ENCODE data around the gene CEP170.

DNA sequence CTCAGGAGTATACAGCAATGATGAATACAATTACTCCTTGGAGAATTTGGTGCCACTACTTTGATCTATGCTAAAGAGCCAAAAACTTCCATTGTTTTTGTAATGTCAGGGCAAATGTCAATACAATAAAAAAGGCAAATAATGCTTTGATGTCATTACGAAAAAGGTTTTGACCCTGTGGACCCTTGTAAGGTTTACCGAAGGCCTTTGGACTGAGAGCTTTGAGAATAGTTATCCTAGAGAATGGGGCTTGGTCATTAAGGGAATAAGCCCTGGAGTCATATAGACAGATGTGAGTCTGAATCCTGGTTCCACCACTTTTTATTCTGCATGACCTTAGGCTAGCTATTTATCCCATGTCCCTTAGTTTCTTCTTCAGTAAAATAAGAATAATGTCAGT is 27.5 kb downstream of the CEP170 start:
- TF ChIP-seq, protein P1, sequence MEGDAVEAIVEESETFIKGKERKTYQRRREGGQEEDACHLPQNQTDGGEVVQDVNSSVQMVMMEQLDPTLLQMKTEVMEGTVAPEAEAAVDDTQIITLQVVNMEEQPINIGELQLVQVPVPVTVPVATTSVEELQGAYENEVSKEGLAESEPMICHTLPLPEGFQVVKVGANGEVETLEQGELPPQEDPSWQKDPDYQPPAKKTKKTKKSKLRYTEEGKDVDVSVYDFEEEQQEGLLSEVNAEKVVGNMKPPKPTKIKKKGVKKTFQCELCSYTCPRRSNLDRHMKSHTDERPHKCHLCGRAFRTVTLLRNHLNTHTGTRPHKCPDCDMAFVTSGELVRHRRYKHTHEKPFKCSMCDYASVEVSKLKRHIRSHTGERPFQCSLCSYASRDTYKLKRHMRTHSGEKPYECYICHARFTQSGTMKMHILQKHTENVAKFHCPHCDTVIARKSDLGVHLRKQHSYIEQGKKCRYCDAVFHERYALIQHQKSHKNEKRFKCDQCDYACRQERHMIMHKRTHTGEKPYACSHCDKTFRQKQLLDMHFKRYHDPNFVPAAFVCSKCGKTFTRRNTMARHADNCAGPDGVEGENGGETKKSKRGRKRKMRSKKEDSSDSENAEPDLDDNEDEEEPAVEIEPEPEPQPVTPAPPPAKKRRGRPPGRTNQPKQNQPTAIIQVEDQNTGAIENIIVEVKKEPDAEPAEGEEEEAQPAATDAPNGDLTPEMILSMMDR (IDR thresholded peaks at IDR 0.05), result no peak
- TF ChIP-seq POLR2A (IDR thresholded peaks at IDR 0.05), result no peak
